Lung (tissue), 12 donors: ENCODE results near the gene WNK1. TPM values are rescaled to one million over a fixed set of nuclear protein-coding genes. Genes with fewer than 3 reads are reported as not detected.
A peak's percentile ranks its signal among the peaks of the same experiment; 100 is the strongest.

Experiments
- ATAC-seq: fragments of 200-7000 bp; cut with Tn5 transposase; one replicate; pipeline ENCODE4 v1.9.1; 2020; ENCODE audit warnings: moderate number of reproducible peaks; ENCODE audit not compliant: insufficient read depth, low FRiP score
- DNase-seq, 3 donors: peaks; one replicate each; pipeline ENCODE4 v3.0.0-alpha.2; 2013 to 2017
- H3K27ac ChIP-seq, 2 donors: one replicate each; pipeline ENCODE4 v1.5.1; 2013; ENCODE audit warnings: mild to moderate bottlenecking in 2 of 2, moderate library complexity in 2 of 2, control low read depth in 1 of 2, inconsistent platforms in 1 of 2, low read depth in 1 of 2, low read length in 1 of 2
- H3K27me3 ChIP-seq, 3 donors: one replicate each; pipeline ENCODE4 v1.5.1; 2013; ENCODE audit warnings: low read length in 2 of 3; ENCODE audit not compliant: control insufficient read depth in 3 of 3, insufficient read depth in 3 of 3
- H3K36me3 ChIP-seq, 4 donors: one replicate each; pipeline ENCODE4 v1.5.1; 2013; ENCODE audit warnings: low read length in 4 of 4, mild to moderate bottlenecking in 1 of 4, moderate library complexity in 1 of 4; ENCODE audit not compliant: control insufficient read depth in 4 of 4, insufficient read depth in 4 of 4
- H3K4me1 ChIP-seq, 5 donors: one replicate each; pipeline ENCODE4 v1.5.1; 2013; ENCODE audit warnings: low read length in 5 of 5, mild to moderate bottlenecking in 2 of 5, moderate library complexity in 1 of 5; ENCODE audit not compliant: control insufficient read depth in 5 of 5, insufficient read depth in 5 of 5
- H3K4me3 ChIP-seq: one replicate; pipeline ENCODE4 v1.5.1; 2013; ENCODE audit warnings: mild to moderate bottlenecking, control low read depth, moderate library complexity
- H3K9ac ChIP-seq, 2 donors: one replicate each; pipeline ENCODE4 v1.5.1; 2013; ENCODE audit warnings: low read length in 2 of 2, control low read depth in 1 of 2; ENCODE audit not compliant: insufficient read depth in 1 of 2
- H3K9me3 ChIP-seq, 4 donors: one replicate each; pipeline ENCODE4 v1.5.1; 2013; ENCODE audit warnings: low read length in 3 of 4, mild to moderate bottlenecking in 1 of 4, moderate library complexity in 1 of 4; ENCODE audit not compliant: control insufficient read depth in 4 of 4, insufficient read depth in 3 of 4
- WGBS, 2 donors: extraction: QIAGEN DNeasy Blood & Tissue Kit; methylation state at CpG; one replicate each; pipeline ENCODE4 v1.1.7; 2013; 5-methylcytosine and 5-hydroxymethylcytosine counted together
- polyA plus RNA-seq, 2 donors: library from polyadenylated mRNA; stranded (reverse); fragments of 200-250 nt; gene quantifications; one replicate each; pipeline ENCODE4 v1.2.1, GENCODE V29; 2013
- total RNA-seq, 2 donors: library from RNA; depleted of rRNA in 1 of 2; stranded (reverse); fragments of >200 nt in 1 of 2; gene quantifications; one replicate each; pipeline ENCODE4 v1.2.1, GENCODE V29; 2014 to 2021
- TF ChIP-seq, protein P1 (sequence below): IDR thresholded peaks from 2 replicates; pipeline ENCODE4 v1.5.1; 2012; ENCODE audit warnings: mild to moderate bottlenecking; ENCODE audit errors: control extremely low read depth, extremely low read depth
- donor health status: control.
- donor health status: control.
- donor health status: Bipolar disorder and iron deficiency.
- donor health status: healthy.
- donor health status: DM: yes; HTN: yes; CAD: no.

The WNK1 gene
- total and polyA plus RNA-seq, 4 donors: 23.1 to 269 (median 128) TPM

DNA sequence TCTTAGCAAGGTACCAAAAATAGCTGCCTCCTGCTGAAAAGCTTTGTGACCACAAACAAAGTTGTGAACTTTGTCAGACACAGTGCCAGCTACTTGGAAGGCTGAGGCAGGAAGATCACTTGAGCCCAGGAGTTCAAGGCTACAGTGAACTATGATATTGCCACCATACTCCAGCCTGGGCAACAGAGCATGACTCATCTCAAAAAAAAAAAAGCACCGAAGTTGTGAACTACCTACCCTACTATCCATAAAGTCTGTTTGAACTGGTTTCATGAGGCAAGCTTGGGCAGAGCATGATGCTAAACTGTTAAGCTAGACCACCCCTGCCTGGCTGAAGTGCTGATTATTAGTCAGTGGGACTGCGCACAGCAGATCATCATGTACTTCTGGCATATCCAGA, 121.6 kb downstream of the WNK1 start:
- peaks cover 8 to 25% (median 21%) of the 10 kb centered on the region in 4 donors for H3K36me3 ChIP-seq
- H3K27ac ChIP-seq: no peak overlapping the region
- ATAC-seq: no peak
- no peak for DNase-seq
- no peaks in the 10 kb centered on the region for H3K9me3 ChIP-seq
- no peak overlapping the region for H3K4me3 ChIP-seq
- TF ChIP-seq, protein P1, sequence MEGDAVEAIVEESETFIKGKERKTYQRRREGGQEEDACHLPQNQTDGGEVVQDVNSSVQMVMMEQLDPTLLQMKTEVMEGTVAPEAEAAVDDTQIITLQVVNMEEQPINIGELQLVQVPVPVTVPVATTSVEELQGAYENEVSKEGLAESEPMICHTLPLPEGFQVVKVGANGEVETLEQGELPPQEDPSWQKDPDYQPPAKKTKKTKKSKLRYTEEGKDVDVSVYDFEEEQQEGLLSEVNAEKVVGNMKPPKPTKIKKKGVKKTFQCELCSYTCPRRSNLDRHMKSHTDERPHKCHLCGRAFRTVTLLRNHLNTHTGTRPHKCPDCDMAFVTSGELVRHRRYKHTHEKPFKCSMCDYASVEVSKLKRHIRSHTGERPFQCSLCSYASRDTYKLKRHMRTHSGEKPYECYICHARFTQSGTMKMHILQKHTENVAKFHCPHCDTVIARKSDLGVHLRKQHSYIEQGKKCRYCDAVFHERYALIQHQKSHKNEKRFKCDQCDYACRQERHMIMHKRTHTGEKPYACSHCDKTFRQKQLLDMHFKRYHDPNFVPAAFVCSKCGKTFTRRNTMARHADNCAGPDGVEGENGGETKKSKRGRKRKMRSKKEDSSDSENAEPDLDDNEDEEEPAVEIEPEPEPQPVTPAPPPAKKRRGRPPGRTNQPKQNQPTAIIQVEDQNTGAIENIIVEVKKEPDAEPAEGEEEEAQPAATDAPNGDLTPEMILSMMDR: no peak
- H3K9ac ChIP-seq: no peak overlapping the region
- WGBS, 2 donors: 82 to 85% methylated on average over 2 of the region's 2 CpGs
- H3K4me1 ChIP-seq: no peaks in the 10 kb centered on the region
- H3K27me3 ChIP-seq: no peaks in the 10 kb centered on the region

DNA sequence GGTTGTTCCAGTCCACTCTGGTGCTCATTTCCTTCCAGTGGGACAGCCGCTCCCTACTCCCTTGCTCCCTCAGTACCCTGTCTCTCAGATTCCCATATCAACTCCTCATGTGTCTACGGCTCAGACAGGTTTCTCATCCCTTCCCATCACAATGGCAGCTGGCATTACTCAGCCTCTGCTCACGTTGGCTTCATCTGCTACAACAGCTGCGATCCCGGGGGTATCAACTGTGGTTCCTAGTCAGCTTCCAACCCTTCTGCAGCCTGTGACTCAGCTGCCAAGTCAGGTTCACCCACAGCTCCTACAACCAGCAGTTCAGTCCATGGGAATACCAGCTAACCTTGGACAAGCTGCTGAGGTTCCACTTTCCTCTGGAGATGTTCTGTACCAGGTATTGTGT, 127.3 kb downstream of the WNK1 start:
- 91 to 92% methylated on average over 5 of the region's 5 CpGs for WGBS, 2 donors
- Histone ChIP-seq H3K9me3 (no peaks in the 10 kb centered on the region), H3K27me3 (no peaks in the 10 kb centered on the region), H3K36me3 (peaks cover 23 to 45% (median 42%) of the 10 kb centered on the region in 4 donors), H3K4me1 (no peaks in the 10 kb centered on the region), H3K9ac (no peak overlapping the region), H3K27ac (peak overlapping the region in 1 of 2 donors; percentile 17), H3K4me3 (no peak overlapping the region)
- TF ChIP-seq, protein P1: no peak
- ATAC-seq (no peak), DNase-seq (no peak)

DNA sequence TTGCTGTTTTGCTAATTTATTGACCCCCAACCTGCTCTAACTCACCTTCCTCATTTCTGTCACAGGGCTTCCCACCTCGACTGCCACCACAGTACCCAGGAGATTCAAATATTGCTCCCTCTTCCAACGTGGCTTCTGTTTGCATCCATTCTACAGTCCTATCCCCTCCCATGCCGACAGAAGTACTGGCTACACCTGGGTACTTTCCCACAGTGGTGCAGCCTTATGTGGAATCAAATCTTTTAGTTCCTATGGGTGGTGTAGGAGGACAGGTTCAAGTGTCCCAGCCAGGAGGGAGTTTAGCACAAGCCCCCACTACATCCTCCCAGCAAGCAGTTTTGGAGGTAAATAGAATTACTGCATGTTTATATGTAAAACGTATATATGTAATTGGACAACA, 128.3 kb downstream of the WNK1 start:
- DNase-seq: no peak
- no peak overlapping the region for H3K27ac ChIP-seq
- peaks cover 33 to 54% (median 52%) of the 10 kb centered on the region in 4 donors for H3K36me3 ChIP-seq
- peaks cover 0 to under 1% (median 0%) of the 10 kb centered on the region in 4 donors for H3K9me3 ChIP-seq
- 88 to 90% methylated on average over 4 of the region's 4 CpGs for WGBS, 2 donors
- H3K9ac ChIP-seq: no peak overlapping the region
- no peaks in the 10 kb centered on the region for H3K27me3 ChIP-seq
- TF ChIP-seq, protein P1: no peak
- no peaks in the 10 kb centered on the region for H3K4me1 ChIP-seq
- H3K4me3 ChIP-seq: no peak overlapping the region
- no peak for ATAC-seq
